Effector CD4-positive, alpha-beta T cell (primary cell): ENCODE results near the gene SLC35F3.

Source experiments
- DNase-seq: peaks from one replicate; pipeline ENCODE4 v3.0.0-alpha.2; 2020

Gene SLC35F3

DNA sequence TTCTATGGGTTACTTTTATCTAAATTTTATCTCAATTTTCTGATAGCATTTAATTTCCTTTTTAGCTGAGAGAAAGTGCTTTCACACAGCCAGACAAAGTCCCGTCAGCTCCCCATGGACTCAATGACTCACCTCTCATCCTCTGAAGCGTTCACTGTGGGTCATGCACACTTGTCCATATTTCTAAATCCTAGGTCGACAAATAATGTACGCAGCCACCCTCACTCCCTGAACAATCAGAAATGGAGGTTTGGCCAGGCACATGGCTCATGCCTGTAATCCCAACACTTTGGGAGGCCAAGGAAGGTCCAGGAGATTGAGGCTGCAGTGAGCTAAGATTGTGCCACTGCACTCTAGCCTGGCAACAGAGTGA, 426.4 kb downstream of the SLC35F3 start:
- DNase-seq: no peak

DNA sequence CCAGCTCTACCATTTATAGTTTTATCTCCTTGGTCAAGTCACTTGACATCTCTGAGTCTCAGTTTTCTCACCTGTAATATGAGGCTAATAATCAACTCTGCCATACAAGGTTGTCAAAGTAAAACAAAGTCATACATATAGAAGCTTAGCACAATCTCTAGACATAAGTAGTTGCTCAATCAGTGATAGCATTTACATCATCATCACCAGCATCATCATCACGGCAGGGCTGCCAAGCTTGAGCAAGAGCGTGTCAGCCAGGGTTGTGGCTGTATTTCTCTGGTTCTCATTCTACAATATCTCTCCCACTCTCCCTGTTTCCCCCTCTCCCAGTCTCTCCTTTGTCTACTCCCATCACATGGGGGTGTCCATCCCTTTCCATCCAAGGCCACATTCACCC, 427.0 kb downstream of the SLC35F3 start:
- DNase-seq: no peak

DNA sequence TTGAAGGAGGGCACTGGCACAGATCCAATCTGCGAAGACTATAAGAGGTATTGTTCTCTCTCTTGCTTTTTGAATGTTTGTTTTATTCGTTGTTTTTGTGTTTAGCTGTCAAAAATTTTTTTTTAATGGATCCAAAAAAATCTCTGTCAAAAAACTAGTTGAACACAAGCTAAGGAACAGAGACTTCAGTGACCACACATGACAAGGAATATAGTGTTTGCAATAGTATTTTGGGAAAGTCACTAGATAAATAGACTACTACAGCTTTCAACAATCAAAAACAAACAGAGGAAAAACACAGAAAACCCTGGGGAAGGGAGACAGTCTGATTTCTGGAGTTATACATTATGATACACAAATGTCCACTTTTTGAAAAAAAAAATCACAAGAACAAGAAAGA, 431.9 kb downstream of the SLC35F3 start:
- no peak for DNase-seq

DNA sequence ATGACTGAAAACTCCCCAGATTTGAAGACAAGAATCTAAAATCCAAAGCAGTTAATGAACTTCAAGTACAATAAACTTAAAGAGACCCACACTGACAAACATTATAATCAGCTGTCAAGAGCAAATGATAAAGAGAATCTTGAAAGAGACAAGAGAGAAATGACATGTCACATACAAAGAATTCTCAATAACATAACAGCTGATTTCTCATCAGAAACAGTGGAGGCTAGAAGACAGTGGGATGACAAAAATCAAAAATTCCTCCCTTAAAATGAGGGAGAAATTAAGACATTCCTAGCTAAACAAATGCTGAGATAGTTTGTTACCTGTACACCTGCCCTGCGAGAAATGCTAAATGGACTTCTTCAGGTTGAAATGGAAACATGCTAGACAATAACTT, 432.8 kb downstream of the SLC35F3 start:
- no peak for DNase-seq

DNA sequence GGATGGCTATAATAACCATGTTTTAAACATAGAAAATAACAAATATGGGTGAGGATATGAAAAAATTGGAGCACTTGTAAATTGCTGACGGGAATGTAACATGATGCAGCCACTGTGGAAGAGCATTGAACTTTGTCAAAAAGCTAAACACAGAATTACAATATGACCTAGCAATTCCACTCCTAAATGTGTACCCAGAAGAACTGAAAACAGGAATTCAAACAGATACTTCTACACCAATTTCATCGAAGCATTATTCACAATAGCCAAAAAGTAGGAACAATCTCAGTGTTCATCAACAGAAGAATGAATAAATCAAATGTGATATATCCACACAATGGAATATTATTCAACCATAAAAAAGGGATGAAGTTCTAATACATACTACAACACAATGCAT, 436.1 kb downstream of the SLC35F3 start:
- no peak for DNase-seq

DNA sequence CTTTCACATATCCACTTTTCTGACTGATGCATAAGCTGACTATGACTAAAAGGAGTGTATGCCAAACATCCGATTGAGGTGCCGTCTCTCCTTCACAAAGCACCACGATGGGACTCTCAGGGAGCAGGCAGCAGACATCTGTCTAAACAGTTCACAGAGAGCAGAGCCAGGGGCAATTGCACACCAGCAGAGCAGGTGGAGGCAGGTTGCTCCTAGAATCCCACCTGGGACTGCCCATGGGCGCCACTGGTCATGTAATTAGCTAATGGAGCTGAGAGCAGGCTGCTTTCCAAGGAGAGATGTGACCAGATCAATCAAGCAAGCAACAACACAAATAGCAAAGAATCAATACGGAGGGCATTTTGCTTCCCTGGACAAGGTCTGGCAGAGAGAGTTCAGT, 438.3 kb downstream of the SLC35F3 start:
- no peak for DNase-seq

DNA sequence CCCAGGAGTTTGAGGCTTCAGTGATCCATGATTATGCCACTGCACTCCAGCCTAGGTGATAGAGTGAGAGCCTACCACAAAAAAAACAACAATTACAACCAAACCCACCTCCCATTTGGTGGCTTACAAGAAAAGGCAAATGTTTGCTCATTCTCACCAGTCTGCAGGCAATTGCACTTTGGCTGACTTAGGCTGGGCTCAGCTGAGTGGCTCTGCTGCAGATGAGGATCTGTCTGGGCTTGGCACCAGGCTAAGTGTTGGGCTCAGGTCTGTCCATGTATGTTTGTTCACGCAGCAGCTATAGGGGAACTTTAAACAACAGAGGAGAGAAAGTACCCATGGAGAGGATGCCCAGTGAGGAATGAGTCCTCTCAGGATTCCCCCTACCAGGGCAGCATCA, 440.8 kb downstream of the SLC35F3 start:
- no peak for DNase-seq

DNA sequence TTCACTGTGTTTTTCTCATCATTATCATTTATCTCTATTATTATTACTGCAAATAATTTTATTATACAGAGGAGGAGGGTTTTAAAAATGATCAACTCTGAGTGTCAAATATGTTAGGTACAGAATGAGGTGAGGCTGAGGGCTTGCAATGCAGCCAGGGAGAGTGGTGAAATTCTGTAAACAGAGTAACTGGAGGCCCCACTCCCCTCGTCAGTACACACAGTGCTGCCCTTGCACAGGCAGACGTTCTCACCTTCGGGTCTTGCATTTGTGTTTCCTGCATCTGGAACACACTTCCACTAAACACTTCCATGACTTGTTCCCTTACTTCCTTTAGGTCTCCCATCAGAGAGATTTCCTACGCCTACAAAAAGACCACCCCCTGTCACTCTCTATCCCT, 444.5 kb downstream of the SLC35F3 start:
- DNase-seq: no peak

DNA sequence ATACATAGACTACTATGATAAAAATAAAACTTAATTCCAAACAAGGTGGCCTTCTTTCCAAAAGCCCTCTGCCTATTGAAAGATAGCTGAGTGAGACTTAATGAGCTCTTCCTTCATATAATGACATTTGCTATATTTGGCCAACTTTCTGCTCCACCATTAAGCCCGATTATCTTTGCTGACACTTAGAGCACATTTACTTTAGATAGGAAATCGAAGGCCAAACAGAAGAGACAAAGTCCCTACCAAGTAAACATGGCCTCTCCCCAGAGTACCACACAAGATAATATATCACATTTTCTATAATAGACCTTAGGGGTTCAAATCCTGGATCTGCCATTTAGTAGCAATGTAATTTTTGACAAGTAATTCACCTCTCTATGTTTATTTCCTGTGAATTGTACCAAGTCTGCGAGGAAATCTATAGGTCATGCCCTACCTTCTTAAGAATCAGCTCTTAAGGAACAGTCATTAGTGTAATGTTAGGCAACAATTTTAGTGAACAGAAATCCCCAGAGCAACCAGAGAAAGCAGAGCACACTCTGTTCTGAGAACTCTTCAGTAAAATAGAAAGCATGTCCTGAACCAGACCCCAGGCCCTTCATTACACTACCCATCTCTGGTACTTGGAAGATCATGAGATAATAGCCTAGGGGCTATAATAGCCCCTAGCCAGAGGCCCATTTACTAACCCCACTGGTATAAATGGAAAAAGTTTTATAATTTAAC, 451.5 kb downstream of the SLC35F3 start:
- no peak for DNase-seq

DNA sequence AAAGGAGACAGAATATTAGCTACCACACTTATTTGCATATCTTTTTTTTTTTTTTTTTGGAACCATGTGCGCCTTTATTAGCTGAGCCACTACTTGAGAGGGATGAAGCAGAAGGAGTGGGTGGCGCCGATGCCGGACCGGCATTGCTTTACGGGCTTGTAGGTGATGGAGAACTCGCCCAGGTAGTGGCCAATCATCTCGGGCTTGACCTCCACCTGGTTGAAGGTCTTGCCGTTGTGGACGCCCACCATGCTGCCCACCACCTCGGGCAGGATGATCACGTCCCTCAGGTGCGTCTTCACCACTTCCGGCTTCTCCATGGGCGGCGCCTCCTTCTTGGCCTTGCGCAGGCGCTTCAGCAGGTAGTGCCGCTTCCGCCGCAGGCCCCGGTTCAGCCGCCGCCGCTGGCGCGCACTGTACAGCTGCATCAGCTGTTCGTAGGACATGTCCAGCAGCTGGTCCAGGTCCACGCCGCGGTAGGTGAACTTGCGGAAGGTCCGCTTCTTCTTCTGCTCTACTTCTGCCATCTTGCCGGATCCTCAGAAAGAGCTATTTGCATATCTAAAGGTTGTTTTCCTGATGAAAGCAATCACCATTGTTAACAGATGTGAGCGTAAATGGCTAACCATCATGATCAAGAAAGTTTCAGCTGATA, 452.3 kb downstream of the SLC35F3 start:
- DNase-seq: peak; percentile 10

DNA sequence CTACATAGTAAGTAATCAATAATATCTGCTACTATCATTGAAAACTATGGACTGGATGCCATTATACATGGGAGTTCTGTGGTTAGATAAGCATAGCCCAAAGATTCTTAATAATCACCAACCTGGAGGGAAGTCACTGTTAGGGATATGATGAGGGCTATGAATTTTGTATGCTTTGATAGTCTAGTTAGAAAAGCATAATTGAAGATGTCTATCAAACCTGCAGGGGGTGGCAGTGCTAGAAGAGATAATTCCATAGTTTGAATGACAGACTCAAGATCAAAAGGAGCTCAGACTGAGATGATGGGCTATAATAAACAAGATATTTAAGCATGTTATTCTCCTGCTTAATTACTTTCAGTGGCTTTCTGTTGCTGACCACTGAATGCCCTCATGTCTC, 453.4 kb downstream of the SLC35F3 start:
- no peak for DNase-seq

DNA sequence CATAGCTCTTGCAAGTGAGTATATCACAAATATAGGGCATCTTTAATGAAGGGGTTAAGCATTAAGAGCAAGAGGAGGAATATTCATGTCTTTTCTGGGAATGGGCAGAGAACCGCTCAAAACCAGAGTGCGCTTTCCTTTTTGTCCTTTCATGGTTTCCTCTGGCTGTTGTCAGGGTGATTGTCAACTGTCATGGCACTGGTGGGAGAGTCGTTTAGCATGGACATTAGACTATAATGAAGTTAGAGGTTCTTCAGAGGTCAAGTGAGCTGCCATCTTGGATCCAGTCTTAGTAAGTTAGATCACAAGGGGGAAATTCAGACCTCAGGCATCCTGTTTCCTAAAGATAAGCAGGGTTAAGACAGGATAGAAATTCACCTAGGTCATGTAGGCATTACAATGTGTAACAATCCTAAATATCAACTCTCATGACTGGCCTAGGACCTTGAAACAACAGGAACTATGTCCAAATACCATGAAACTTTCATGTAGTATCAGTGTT, 456.7 kb downstream of the SLC35F3 start:
- DNase-seq: no peak

DNA sequence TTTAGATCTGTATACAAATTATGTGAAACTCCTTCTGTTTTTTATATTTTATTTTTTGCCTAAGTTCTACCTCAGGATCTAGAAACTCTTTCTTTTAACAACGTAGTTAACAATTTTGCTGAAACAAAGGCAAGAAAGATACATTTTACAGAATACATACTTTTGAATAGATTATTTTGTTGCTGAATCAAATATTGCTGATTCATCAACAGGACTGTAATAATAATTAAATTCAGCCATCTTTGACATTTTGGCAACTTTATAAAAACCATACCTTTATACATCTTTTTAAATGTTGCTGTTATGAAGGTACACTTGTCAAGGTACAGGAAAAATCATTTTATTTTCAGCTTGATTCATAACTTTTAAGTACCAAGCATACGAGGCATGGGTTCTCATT, 458.1 kb downstream of the SLC35F3 start:
- DNase-seq: no peak

DNA sequence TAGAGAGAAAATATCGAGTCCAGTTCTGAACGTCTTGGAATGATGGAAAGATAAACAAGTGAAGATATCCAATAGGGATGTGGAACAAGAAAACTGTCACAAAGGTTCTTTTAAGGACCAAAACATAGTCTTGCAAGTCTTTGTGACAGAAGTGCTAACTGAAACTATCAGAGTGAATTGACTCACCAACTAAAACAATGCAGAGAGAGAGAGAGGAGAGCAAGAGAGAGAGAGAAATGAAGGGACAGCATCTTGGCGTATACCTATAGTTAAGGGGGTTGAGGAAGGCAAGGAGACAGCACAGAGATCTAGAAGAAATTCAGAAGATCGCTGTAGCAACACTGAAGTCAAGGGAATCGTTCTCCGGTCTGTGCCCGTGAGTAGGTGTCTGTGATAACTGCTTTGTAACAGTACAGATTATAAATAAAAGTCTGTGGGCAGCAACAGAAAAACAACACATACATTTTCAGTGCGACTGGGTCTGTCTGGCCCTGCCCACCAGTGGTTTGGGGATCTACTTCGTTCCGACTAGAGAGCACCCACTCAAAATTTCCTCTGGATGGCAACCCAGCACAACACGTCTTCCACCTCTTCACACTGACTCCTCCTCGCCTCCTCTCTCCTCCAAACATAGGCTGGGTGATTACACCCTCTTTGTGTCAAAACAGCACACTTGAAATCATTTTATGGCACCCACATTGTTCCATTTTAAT, 464.0 kb downstream of the SLC35F3 start:
- DNase-seq: no peak

DNA sequence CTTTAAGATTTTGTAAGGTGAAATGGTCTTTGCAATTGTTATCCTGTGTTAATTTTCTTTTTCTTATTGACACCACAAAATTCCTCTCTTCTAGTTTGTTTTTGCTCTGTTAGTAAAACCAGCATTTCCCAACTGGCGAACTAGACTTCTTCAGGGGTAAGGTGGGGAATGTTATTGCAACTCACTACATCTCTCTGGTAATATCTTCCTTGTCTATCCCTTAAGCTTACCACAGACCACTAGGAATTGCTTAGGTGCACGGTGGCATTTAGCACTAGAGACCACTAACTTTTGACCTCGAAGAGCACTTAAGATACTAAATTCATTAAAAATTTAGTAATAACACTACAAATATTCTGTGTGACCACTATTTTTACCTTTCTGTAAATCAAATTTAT, 464.6 kb downstream of the SLC35F3 start:
- DNase-seq: no peak

DNA sequence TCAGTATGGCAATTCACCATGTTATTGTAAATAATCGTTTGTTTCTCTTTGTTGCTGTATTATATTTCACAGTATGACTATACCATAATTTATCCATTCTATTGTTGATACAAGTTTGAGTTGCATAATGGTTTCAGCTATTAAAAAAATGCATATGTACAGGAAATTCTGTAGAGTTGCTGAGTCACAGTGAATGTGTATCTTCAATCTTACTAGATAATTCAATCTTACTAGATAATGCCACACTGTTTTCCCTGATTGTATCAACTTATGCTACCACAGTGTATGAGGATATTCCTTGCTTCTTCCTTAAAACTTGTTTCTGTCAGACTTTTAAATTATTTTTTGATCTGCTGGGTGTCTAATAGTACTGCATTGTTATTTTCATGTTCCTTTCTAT, 465.3 kb downstream of the SLC35F3 start:
- no peak for DNase-seq

DNA sequence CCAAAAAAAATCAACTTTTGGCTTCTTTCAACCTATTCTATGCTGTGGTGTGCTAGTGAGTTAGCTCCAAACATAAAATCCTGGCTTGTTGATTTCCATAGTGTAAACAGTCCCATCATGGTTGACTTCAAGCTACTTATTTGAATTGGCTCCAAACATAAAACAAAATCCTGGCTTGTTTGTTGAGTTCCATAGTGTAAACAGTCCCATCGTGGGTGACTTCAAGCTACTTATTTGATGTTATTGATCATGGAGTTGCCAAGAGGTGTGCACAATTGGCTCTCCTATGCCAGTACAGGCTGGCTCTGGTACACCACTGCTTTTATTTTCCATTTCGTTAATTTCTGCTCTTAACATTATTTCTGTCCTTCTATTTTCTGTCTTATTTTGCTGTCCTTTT, 466.9 kb downstream of the SLC35F3 start:
- DNase-seq: no peak

DNA sequence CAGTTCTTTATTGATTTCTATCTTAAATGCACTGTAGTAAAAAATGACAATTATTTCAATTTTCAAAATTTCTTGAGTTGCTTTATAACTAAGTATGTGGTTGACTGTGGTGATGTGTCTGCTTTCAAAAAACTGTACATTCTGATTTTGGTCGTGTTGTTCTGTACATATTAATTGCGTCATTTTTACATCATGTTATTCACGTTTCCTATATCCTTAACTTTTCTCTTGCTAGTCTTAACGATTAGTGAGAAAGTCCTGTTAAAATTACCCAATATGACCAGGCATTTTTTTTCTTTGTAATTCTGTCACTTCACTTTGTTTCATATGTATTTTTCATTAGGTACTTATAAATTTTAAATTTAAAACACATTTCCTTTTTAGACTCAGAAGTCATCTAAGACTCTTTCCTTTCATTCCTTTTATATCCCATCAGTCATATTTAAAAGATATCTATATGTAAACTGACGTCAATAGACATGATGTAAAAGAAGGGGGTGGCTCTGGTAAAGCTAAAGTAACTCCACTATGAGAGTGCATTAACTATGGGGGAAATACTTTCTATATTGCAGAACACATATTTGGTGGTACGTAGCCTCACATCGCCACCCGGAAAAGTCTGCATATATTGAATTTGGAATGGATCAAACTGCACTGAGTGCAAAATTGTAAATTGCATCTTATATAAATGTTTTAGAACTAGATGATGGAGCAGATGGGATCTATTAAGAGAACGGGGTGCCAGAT, 467.7 kb downstream of the SLC35F3 start:
- DNase-seq: no peak

DNA sequence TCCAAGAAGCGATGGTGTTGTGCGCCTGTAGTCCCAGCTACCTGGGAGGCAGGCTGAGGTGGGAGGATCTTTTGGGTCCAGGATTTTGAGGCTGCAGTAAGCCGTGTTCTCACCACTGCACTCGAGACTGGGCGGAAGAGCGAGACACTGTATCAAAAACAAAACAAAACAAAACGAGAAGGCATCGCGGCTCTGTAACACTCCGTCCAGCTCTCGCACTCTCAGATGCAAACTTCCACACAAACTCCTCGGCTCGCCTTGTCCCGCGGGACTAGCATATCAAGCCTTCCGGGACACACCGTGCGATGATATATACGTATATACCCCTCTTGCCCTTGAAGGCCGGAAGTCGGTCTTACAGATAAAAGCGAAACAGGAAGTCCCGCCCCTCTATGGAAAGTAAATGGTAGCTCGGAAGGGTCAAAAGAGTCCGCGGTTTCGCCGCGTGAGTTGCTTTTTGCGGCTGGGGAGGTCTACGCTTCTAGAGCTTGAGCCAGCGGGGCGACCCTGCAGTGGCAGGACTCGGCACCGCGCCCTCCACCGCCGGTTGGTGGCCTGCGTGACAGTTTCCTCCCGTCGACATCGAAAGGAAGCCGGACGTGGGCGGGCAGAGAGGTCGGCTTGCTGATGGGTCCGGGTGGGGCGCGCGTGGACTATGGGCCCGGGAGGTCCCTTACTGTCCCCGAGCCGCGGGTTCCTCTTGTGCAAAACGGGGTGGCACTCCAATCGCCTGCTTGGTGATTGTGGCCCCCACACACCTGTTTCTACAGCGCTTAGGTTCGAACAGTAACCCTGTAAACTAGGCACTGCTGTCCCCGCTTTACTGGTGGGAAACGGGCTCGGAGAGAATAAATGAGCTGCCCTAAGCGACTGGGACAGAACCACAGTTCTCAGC, 468.8 kb downstream of the SLC35F3 start, which contains the start of gene COA6:
Gene COA6, plus strand, starts transcription at position 393 of the 895 bp plus-strand sequence. Its CDS starts 11 bp downstream, at position 404.
- DNase-seq: peak; percentile 81

DNA sequence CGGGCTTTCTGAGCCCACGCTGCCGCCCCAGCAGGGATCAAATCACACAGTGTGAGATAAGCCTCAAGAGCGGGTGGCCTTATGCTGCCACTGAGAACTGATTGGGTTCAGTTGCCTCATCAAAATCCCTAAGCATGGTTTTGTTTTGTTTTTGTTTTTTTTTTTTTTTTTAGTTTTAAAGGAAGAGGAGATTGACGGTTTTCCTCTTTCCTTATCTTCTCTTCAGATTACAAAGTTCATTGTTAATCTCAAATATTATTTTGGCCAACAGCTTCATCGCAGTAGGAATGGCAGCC, 469.4 kb downstream of the SLC35F3 start:
- DNase-seq: no peak
